DOHH2 (cell line): ENCODE results near the gene ITPK1.

Source experiments
- EZH2phosphoT487 ChIP-seq: fragments of 200-600 bp; sonication (generic); IDR thresholded peaks from 2 replicates; pipeline ENCODE4 v1.6.1; 2017; ENCODE audit warnings: borderline replicate concordance, mild to moderate bottlenecking, antibody characterized with exemption, low read length, moderate library complexity, mixed read lengths
- TF ChIP-seq, protein P1 (sequence below): fragments of 200-600 bp; sonication (generic); IDR thresholded peaks from one replicate; pipeline ENCODE4 v1.5.1; 2014; ENCODE audit warnings: antibody characterized with exemption, mild to moderate bottlenecking, low read depth, low read length; ENCODE audit not compliant: poor library complexity, severe bottlenecking

DNA sequence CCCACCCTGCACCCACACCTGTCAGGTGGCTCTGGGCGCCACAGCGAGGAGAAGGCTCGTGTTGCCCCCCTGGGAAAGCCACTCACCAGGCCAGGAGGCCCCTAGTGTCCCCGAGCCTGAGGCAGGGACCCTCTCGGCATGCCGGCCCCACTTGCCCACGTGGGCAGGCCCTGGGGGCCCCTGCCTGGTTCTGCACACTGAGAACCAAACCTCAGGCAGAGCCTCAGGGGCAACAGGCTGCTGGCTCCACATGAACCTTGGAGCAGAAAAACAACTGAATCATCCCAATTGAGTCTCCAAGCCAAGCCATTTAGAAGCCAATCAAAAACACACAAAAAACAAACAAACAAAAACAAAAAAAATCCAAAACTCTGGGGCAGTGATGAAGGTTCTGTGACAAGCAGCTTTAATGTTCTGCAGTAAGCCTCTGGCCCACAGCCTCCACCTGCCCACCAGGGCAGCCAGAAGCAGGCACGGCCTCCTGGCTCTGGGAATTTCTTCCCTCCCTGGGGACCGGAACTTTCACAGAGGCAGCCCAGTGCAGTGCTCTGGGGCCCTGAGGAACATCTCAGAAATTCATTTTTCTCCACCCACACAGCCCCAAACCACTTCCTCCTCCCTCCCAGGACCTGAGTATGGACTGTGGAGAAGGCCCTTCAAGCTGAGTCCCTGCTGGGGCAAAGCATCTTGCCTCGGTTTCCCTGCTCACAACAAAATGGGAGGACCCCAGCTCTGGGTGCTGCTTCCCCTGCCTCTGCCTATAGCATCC, 102.6 kb downstream of the ITPK1 start:
- no peak for TF ChIP-seq EZH2phosphoT487
- TF ChIP-seq, protein P1, sequence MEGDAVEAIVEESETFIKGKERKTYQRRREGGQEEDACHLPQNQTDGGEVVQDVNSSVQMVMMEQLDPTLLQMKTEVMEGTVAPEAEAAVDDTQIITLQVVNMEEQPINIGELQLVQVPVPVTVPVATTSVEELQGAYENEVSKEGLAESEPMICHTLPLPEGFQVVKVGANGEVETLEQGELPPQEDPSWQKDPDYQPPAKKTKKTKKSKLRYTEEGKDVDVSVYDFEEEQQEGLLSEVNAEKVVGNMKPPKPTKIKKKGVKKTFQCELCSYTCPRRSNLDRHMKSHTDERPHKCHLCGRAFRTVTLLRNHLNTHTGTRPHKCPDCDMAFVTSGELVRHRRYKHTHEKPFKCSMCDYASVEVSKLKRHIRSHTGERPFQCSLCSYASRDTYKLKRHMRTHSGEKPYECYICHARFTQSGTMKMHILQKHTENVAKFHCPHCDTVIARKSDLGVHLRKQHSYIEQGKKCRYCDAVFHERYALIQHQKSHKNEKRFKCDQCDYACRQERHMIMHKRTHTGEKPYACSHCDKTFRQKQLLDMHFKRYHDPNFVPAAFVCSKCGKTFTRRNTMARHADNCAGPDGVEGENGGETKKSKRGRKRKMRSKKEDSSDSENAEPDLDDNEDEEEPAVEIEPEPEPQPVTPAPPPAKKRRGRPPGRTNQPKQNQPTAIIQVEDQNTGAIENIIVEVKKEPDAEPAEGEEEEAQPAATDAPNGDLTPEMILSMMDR: no peak
